Mesenchymal stem cell (in vitro differentiated cells and primary cell): Measurements from ENCODE around the gene PIGM.

ENCODE experiments used
- DNase-seq: peaks from one replicate; pipeline ENCODE4 v3.0.0-alpha.2; 2013
- H2AFZ ChIP-seq: one replicate; pipeline ENCODE4 v1.6.1; 2013; ENCODE audit warnings: low read depth, mild to moderate bottlenecking, control low read depth, inconsistent platforms, low read length, moderate library complexity
- H2AK5ac ChIP-seq: 2 replicates; pipeline ENCODE4 v1.6.1; 2013; ENCODE audit warnings: low read length, moderate library complexity, mild to moderate bottlenecking, inconsistent platforms; ENCODE audit not compliant: severe bottlenecking
- H2BK120ac ChIP-seq: one replicate; pipeline ENCODE4 v1.6.1; 2013; ENCODE audit warnings: low read depth, mild to moderate bottlenecking, inconsistent platforms, low read length, moderate library complexity
- H2BK12ac ChIP-seq, 2 experiments: one replicate each; pipeline ENCODE4 v1.6.1; 2013; ENCODE audit warnings: inconsistent platforms in 2 of 2, low read length in 2 of 2, mild to moderate bottlenecking in 2 of 2, moderate library complexity in 2 of 2, control low read depth in 1 of 2
- H2BK15ac ChIP-seq: one replicate; pipeline ENCODE4 v1.6.1; 2013; ENCODE audit warnings: mild to moderate bottlenecking, low read depth, inconsistent platforms; ENCODE audit not compliant: poor library complexity, severe bottlenecking
- H2BK5ac ChIP-seq: 2 replicates; pipeline ENCODE4 v1.6.1; 2013; ENCODE audit warnings: low read depth, mild to moderate bottlenecking, low read length, control low read depth, inconsistent platforms; ENCODE audit not compliant: poor library complexity, severe bottlenecking
- H3K14ac ChIP-seq, 2 experiments: one replicate each; pipeline ENCODE4 v1.6.1; 2013; ENCODE audit warnings: inconsistent platforms in 2 of 2, low read length in 2 of 2, control low read depth in 1 of 2, mild to moderate bottlenecking in 1 of 2, moderate library complexity in 1 of 2
- H3K18ac ChIP-seq, 2 experiments: one replicate each; pipeline ENCODE4 v1.6.1; 2013; ENCODE audit warnings: inconsistent platforms in 2 of 2, low read length in 2 of 2, control low read depth in 1 of 2, low read depth in 1 of 2, mild to moderate bottlenecking in 1 of 2
- H3K23ac ChIP-seq, 2 experiments: one replicate each; pipeline ENCODE4 v1.6.1; 2013; ENCODE audit warnings: inconsistent platforms in 2 of 2, low read length in 2 of 2, mild to moderate bottlenecking in 2 of 2, moderate library complexity in 2 of 2, control low read depth in 1 of 2
- H3K27ac ChIP-seq: 2 replicates; pipeline ENCODE4 v1.5.1; 2013; ENCODE audit warnings: mild to moderate bottlenecking, moderate library complexity, low read length, control low read depth, inconsistent platforms; ENCODE audit not compliant: poor library complexity, severe bottlenecking
- H3K27me3 ChIP-seq, 2 experiments: 2 replicates each; pipeline versions ENCODE4 v1.6.1 to v1.7.0; 2013; ENCODE audit warnings: low read length in 2 of 2, mild to moderate bottlenecking in 2 of 2, moderate library complexity in 2 of 2, control low read depth in 1 of 2, inconsistent platforms in 1 of 2; ENCODE audit not compliant: control insufficient read depth in 1 of 2, insufficient read depth in 1 of 2
- H3K36me3 ChIP-seq, 2 experiments: 2 replicates each; pipeline versions ENCODE4 v1.6.1 to v1.7.0; 2013; ENCODE audit warnings: low read length in 2 of 2, control low read depth in 1 of 2, inconsistent platforms in 1 of 2, low read depth in 1 of 2, mild to moderate bottlenecking in 1 of 2; ENCODE audit not compliant: insufficient read depth in 2 of 2, control insufficient read depth in 1 of 2
- H3K4ac ChIP-seq, 2 experiments: one replicate each; pipeline ENCODE4 v1.6.1; 2013; ENCODE audit warnings: inconsistent platforms in 2 of 2, low read length in 2 of 2, mild to moderate bottlenecking in 2 of 2, moderate library complexity in 2 of 2, control low read depth in 1 of 2, low read depth in 1 of 2
- H3K4me1 ChIP-seq: 2 replicates; pipeline ENCODE4 v1.6.1; 2013; ENCODE audit warnings: low read depth, low read length, control low read depth; ENCODE audit not compliant: control insufficient read depth, insufficient read depth
- H3K4me2 ChIP-seq: 2 replicates; pipeline ENCODE4 v1.6.1; 2013; ENCODE audit warnings: low read length, mild to moderate bottlenecking, inconsistent platforms; ENCODE audit not compliant: poor library complexity, severe bottlenecking
- H3K4me3 ChIP-seq, 2 experiments: 2 replicates each; pipeline versions ENCODE4 v1.5.1 to v1.7.0; 2013; ENCODE audit warnings: low read length in 2 of 2, mild to moderate bottlenecking in 2 of 2, control low read depth in 1 of 2, low read depth in 1 of 2; ENCODE audit not compliant: insufficient read depth in 1 of 2
- H3K79me1 ChIP-seq: replicated peaks from 2 replicates; pipeline ENCODE4 v1.6.1; 2013; ENCODE audit warnings: mild to moderate bottlenecking, control low read depth, low read length, inconsistent platforms; ENCODE audit not compliant: poor library complexity, severe bottlenecking
- H3K9ac ChIP-seq: 2 replicates; pipeline ENCODE4 v1.7.0; 2013; ENCODE audit warnings: mild to moderate bottlenecking, low read length, moderate library complexity
- H3K9me3 ChIP-seq: 2 replicates; pipeline ENCODE4 v1.7.0; 2013; ENCODE audit warnings: mild to moderate bottlenecking, low read length; ENCODE audit not compliant: control insufficient read depth
- H4K8ac ChIP-seq: one replicate; pipeline ENCODE4 v1.6.1; 2013; ENCODE audit warnings: inconsistent platforms, mild to moderate bottlenecking, low read length, moderate library complexity
- H4K91ac ChIP-seq: one replicate; pipeline ENCODE4 v1.6.1; 2013; ENCODE audit warnings: mild to moderate bottlenecking, low read length, inconsistent platforms
- WGBS: methylation state at CpG from one replicate; pipeline ENCODE4 v1.1.7; 2013; ENCODE audit warnings: mixed read lengths; 5-methylcytosine and 5-hydroxymethylcytosine counted together

PIGM gene

DNA sequence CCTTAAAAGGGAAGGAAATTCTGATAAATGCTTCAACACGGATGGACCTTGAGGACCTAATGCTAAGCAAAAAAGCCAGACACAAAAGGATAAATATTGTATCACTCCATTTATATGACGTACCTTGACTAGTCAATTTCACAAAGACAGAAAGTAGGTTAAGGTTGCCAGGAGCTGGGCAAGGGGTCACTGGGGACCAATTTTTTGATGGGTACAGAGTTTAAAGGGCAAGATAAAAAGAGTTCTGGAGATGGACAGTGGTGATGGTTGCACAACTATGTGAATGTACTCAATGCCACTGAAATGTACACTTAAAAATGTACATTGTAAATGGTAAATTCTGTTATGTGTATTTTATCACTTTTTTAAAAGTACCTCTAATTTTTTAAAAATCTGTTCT, 45.7 kb downstream of the PIGM start:
- Histone ChIP-seq H3K4me2 (no peak overlapping the region), H3K27ac (no peak overlapping the region), H3K23ac (no peak overlapping the region), H3K9me3 (no peaks in the 10 kb centered on the region), H3K9ac (no peak overlapping the region), H2BK5ac (no peak overlapping the region), H3K4ac (no peak overlapping the region), H3K27me3 (peaks cover 0 to 38% of the 10 kb centered on the region in 2 experiments), H2AFZ (no peak overlapping the region), H3K4me3 (no peak overlapping the region), H3K79me1 (no peaks in the 10 kb centered on the region), H2BK15ac (no peak overlapping the region), H4K91ac (no peak overlapping the region), H3K14ac (no peak overlapping the region), H2AK5ac (no peak overlapping the region), H2BK12ac (no peak overlapping the region), H2BK120ac (no peak overlapping the region), H3K18ac (no peak overlapping the region), H3K4me1 (no peaks in the 10 kb centered on the region), H4K8ac (no peak overlapping the region), H3K36me3 (peaks cover 0 to 21% of the 10 kb centered on the region in 2 experiments)
- WGBS: 100% methylated on average over 1 of the region's 2 CpGs
- no peak for DNase-seq

DNA sequence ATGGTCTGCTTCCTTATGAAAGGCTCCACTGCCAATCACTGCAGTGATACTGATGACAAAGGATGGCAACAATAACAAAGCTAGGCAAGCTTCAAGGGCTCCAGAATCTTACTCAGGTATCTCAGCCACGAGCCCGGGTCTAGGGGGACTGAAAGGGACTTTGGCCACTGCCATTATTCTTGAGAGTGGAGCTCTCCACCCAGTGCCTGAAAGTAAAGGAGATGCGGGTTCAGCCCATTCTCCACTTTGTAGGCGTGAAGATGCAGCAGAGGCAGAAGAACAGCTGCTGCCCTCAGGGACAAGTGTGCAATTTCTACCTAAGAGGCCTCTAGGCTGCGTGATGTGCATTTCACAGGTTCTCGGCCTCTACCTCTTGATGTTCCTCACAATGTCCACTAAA, 46.3 kb downstream of the PIGM start:
- no peak overlapping the region for H3K27ac ChIP-seq
- no peak overlapping the region for H3K18ac ChIP-seq
- H4K91ac ChIP-seq: no peak overlapping the region
- no peak overlapping the region for H3K23ac ChIP-seq
- no peak overlapping the region for H3K14ac ChIP-seq
- 94% methylated on average over 4 of the region's 6 CpGs for WGBS
- H3K4ac ChIP-seq: no peak overlapping the region
- no peak overlapping the region for H2BK5ac ChIP-seq
- H3K4me2 ChIP-seq: no peak overlapping the region
- no peak for DNase-seq
- H3K9ac ChIP-seq: no peak overlapping the region
- H3K36me3 ChIP-seq: peaks cover 0 to 26% of the 10 kb centered on the region in 2 experiments
- H3K4me3 ChIP-seq: no peak overlapping the region
- no peak overlapping the region for H4K8ac ChIP-seq
- H2BK120ac ChIP-seq: no peak overlapping the region
- H3K79me1 ChIP-seq: no peaks in the 10 kb centered on the region
- H3K4me1 ChIP-seq: no peaks in the 10 kb centered on the region
- no peak overlapping the region for H2BK12ac ChIP-seq
- no peaks in the 10 kb centered on the region for H3K9me3 ChIP-seq
- peaks cover 0 to 38% of the 10 kb centered on the region in 2 experiments for H3K27me3 ChIP-seq
- H2AFZ ChIP-seq: no peak overlapping the region
- H2AK5ac ChIP-seq: no peak overlapping the region
- H2BK15ac ChIP-seq: no peak overlapping the region

DNA sequence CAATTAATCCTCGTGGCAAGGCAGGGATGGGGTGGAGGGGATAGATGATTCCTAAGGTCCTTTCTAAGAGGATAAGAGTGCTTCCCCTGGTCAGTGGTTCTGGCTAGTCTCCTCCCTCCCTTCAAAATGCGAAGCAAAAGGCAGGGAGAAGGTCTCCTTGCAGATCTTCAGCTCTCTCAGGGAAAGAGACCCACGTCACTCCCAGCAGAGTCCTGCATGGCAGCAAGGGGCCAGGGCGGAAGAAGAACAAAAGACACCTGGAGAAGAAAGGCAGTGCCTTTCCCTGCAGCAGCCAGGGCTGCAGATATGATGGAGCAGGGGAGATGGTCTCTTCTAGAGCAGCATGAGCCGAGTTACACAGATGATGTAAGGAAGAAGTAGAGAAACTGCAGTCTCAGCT, 48.1 kb downstream of the PIGM start:
- Histone ChIP-seq H3K14ac (no peak overlapping the region), H4K8ac (no peak overlapping the region), H3K4me3 (no peak overlapping the region), H3K23ac (no peak overlapping the region), H3K9me3 (no peaks in the 10 kb centered on the region), H3K4ac (no peak overlapping the region), H3K27ac (no peak overlapping the region), H3K4me1 (no peaks in the 10 kb centered on the region), H3K36me3 (peaks cover 0 to 29% of the 10 kb centered on the region in 2 experiments), H3K79me1 (no peaks in the 10 kb centered on the region), H3K18ac (no peak overlapping the region), H2AK5ac (no peak overlapping the region), H2AFZ (no peak overlapping the region), H2BK15ac (no peak overlapping the region), H3K27me3 (peaks cover 0 to 30% of the 10 kb centered on the region in 2 experiments), H2BK120ac (no peak overlapping the region), H2BK5ac (no peak overlapping the region), H3K4me2 (no peak overlapping the region), H4K91ac (no peak overlapping the region), H2BK12ac (no peak overlapping the region), H3K9ac (no peak overlapping the region)
- no peak for DNase-seq
- 65% methylated on average over 5 of the region's 5 CpGs for WGBS

- Histone ChIP-seq H3K4ac (no peak overlapping the region), H3K9ac (no peak overlapping the region), H3K9me3 (no peaks in the 10 kb centered on the region), H3K23ac (no peak overlapping the region), H2AFZ (no peak overlapping the region), H3K27ac (no peak overlapping the region), H3K79me1 (no peaks in the 10 kb centered on the region), H3K4me2 (no peak overlapping the region), H3K18ac (no peak overlapping the region), H3K36me3 (peaks cover 0 to 43% of the 10 kb centered on the region in 2 experiments), H2AK5ac (no peak overlapping the region), H2BK120ac (no peak overlapping the region), H3K27me3 (peaks cover 0 to 34% of the 10 kb centered on the region in 2 experiments), H4K91ac (no peak overlapping the region), H3K4me1 (no peaks in the 10 kb centered on the region), H3K4me3 (no peak overlapping the region), H2BK12ac (no peak overlapping the region), H3K14ac (no peak overlapping the region), H2BK5ac (no peak overlapping the region), H2BK15ac (no peak overlapping the region), H4K8ac (no peak overlapping the region)
- 84% methylated on average over 4 of the region's 6 CpGs for WGBS
- DNase-seq: no peak
Observed at GRCh38 chr1:159982280-159982679, 49.5 kb downstream of the PIGM start.
